GM19035 (cell line): Measurements from ENCODE around the gene INHBB.
"Not testable (repeated sequence)": the region's sequence is repeated elsewhere in the genome, so short reads cannot be mapped to it uniquely, and the experiment has no call there.

Experiments
- ATAC-seq: cut with Tn5 transposase; IDR thresholded peaks from one replicate; pipeline ENCODE4 v1.9.1; 2021; ENCODE audit not compliant: unreplicated experiment

INHBB gene

DNA sequence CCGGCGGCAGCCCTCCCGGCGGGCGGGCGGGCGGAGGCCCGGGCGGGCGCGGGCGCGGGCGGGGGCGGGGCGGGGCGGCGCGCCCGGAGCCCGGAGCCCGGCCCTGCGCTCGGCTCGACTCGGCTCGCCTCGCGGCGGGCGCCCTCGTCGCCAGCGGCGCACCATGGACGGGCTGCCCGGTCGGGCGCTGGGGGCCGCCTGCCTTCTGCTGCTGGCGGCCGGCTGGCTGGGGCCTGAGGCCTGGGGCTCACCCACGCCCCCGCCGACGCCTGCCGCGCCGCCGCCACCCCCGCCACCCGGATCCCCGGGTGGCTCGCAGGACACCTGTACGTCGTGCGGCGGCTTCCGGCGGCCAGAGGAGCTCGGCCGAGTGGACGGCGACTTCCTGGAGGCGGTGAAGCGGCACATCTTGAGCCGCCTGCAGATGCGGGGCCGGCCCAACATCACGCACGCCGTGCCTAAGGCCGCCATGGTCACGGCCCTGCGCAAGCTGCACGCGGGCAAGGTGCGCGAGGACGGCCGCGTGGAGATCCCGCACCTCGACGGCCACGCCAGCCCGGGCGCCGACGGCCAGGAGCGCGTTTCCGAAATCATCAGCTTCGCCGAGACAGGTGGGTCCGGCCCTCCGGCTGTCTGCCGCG lies at the start of gene INHBB:
Gene INHBB (plus strand): TSS at position 111 of the 641 bp plus-strand sequence. CDS start 53 bp downstream, at position 164.
- no peak for ATAC-seq

DNA sequence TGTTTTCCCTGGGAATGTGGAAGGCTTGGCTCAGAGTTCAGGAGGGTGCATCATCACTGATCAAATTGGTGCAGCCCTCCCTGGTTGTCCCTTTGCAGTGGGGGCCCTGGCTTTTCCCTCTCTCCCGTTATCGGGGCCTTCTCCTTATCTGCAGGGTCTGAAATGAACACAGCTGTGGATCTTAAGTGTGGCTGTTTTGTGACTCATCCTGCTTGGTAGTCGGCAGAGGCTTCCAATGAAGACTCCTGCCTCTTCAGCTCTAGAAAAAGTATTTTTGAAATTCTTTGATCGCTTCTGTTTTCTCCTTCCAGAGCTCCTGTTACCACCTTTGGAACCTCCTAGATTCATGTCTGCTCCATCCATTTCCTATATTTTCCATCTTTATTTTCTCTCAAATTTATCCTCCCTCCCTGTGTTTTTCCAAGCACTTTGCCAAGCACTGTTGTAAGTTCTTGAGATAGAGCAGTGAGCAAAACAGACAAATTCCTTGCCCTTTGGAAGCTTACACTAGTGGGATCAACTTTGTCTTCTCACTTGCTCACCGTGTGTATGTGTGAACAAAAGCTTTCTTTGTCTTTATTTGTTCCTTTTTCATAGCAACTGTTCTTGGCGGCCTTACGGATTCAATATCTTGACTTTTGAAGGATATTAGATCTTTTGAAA lies 47.6 kb upstream of the INHBB start:
- no peak for ATAC-seq

DNA sequence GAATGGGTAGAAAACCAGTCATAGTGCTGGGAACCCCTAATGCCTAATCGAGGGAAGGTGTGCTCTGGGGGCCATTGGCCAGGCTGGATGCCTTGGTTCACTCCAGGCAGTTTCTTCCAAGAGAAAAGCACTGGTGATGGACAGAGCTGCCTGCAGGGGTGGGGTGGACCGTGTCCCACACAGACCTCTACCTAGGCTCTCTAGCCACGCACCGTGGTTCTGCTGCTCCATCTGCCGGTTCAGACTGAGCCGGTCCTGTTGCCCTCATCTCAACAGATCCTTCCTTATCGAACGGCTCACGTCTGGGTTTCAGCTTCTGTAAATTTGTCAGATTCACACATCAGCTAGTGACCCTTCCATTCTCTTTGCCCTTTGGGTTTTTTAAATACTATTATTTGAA lies 46.9 kb upstream of the INHBB start:
- ATAC-seq, result no peak

DNA sequence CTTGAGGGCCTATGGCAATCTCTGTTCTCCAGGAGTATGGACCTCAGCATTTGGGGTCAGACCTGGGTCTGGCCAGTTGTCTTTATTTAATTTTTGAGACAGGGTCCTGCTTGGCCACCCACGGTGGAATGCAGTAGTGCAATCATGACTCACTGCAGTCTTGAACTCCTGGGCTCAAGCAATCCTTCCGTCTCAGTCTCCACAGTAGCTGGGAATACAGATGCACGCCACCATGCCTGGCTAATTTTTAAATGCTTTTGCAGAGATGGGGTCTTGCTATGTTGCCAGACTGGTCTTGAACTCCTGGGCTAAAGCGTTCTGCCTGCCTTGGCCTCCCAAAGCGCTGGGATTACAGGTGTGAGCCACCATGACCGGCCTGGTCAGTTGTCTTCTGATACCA lies 46.4 kb upstream of the INHBB start:
- ATAC-seq, result no peak

DNA sequence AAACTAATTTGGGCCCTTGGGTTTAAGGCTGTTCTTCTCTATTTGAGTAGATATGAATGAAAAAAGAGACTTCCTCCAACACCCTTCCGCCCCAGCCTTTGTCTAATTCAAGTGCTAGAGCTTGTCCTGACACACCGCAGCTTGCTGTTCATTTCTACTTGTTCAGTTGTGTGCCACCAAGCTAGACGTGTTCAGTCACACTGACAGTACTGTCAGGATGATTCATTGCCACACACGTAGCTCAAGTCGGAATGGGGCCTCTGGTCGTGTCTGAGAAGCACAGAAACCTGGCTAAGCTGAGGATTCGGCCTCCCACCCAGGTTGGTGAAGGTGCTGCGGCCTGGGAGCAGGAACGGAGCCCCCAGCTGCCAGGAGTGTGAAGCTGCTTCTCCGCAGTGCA lies 45.6 kb upstream of the INHBB start:
- ATAC-seq, result no peak

DNA sequence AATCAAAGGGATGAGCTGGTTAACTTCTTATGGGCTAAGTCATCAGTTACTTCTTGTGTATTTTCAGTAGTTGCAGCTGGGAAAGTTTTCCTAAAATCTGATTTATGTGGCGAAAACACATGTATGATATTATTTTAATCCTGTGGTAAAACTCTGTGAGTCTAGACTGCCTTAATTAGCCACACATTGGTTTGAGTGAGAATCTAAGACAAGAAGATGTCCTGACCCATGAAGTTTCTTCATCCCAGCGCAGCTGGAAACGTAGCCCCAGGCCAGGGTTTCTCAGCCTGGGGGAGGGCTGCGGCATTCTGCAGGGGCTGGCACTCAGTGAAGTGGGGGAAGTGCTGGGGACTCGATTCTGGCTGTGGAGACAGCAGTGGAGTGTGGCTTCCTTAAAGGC lies 44.7 kb upstream of the INHBB start:
- no peak for ATAC-seq

DNA sequence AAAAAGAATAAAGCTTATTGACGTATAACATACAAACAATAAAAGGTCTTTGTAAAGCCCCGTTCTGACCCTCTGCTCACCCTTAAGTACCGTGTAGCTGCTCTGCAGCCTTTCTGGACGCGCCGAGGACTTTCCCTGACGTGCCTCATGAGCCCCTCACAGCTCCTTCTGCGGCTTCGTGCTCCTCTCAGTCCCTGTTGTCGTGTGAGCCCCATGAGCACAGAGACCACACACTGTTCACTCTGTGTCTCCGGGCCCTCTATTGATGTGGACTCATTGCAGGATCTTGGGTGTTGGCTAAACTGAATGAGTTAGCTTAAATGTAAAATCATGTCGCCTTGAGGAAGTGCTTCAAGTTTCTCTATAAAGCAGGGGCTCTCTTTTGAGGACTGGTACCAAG lies 43.6 kb upstream of the INHBB start:
- ATAC-seq, result no peak

DNA sequence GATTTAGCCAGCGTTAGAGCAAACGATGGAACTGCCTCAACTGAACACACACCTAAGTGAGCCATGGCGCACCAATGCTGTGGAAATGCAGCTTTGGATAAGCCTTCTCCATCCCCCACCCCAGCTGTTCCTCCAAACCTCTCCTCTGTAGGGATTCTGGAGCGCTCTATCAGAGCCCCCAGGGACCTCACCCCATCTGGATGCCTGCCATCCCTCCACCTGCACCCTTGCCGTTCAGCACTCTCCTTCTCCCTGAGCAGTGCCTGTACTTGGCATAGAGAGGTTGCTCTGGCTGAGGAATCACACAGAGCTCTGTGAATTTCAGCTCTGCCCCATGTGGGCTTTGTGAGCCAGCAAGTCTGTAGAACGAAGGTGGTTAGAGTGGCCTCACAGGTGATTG lies 42.8 kb upstream of the INHBB start:
- no peak for ATAC-seq

DNA sequence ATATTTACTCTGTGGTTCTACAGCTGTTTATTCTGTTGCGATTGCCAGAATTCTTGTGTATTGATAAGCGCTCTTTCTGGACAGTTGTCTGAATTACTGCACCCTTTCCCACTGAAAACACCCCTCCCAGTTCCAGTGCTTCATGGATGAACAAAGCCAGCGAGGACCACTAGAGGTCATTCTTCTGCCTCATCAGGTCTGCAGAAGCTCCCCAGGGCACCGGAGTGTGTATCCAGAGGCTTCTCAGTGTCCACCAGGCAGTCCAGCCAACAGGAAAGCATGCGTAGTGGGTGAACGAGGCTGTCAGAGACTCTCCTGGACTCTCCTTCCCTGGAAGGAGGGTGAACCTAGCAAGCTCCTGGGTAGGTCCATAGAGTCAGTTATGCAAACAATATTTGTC lies 40.6 kb upstream of the INHBB start:
- ATAC-seq, result no peak

DNA sequence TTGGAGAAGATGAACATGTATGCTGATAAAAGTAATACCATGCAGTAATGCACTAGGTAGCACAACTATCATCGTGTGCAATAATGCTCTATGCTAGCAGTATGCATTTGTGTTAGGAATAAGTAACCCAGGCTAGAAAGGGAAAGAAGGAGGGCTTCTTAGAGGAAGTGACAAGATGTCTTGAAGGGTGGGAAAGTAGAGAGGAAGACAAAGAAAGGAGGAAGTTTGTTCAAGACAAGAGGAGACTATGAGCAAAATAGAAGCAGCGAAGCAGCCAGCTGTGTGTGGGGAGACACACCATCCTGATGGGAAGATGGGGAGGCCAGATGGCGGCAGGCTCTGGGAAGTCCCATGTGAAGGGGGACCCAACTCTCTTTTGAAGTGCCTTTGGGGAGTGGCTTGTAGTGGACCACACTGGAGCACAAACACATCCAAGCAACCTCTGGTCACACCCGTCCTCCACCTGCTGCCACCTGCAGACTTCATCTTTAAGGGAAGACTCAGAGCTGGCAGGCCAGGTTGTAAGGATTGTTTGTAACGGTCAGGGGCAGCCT lies 39.9 kb upstream of the INHBB start:
- ATAC-seq, result no peak

DNA sequence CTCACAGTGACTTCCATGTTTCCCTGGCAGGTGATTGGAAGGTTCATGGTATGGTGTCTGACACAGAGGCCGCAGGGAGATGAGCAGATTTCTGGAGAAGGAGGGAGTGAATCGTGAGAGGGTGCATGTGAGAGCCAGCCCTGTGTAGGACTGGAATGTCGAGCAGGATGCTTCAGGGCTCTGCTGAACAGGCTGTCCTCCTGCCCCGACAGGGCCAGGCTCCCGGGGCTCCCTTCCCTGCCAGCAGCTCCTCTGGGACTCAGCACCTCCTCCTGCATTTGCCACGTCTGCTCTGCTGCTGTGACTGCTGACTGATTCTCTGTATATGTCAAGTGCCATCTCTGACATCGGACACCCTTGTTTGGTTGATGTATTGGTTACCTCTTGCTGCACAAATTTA lies 38.5 kb upstream of the INHBB start:
- no peak for ATAC-seq

DNA sequence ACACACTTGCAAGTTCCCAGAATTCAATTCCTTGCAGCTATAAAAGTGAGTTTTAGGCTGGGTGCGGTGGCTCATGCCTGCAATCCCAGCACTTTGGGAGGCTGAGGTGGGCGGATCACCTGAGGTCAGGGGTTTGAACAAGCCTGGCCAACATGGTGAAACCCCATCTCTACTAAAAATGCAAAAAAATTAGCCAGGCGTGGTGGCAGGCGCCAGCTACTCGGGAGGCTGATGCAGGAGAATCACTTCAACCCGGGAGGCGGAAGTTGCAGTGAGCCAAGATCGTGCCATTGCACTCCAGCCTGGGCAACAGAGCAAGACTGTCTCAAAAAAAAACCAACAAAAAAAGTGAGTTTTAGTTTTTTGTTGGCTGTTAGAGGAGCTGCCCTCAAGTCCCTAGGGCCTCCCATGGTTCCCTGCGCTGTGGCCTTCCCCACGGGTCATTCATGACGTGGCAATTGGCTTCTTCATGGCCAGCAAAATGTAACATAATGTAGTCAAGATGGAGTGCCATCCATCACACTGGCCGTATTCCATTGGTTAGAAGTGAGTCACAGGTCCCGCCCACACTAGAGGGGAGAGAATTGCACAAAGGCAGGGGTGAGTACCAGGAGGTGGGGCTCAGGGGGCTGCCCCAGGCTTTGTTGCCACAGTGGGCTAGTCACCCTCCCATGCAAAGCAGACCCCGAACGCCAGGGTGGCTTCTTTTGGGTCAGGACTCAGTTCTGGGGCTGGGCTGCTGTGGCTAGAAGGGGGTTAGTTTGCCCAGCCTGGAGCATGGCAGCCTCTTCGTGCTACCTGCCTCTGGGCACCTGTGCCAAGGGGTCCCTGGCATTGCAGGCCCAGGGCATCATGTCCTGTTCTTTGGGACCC lies 37.7 kb upstream of the INHBB start:
- no peak for ATAC-seq

DNA sequence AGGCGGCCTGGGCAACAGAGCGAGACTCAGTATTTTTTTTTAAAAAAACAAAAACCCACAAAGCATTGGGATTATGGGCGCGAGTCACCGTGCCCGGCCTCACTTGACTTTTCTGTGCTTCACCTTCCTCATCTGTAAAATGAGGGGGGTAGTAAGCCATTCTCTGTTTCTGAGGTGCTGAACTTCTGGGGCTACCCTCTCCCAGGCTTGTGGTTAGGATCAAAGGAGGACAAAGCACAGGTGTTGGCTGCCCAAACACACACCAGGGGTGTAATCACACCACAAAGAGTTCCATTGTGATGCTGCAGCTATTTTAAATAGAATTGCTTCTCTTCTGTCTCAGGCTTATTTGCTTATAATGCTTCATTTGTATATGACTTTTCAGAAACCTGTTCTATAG lies 35.8 kb upstream of the INHBB start:
- peak; percentile 63 for ATAC-seq

DNA sequence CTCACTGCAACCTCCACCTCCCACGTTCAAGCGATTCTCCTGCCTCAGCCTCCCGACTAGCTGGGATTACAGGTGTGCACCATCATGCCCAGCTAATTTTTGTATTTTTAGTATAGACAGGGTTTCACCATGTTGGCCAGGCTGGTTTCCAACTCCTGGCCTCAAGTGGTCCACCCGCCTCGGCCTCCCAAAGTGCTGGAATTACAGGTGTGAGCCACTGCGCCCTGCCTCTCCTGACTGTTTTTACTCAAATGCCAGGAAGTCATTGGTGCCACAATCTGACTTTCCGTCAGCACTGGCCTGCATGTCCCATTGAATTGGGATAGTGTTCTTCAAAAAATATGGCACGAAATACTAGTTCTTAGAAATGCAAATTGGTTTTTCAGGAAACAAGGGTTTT lies 35.1 kb upstream of the INHBB start:
- not testable (repeated sequence) for ATAC-seq

DNA sequence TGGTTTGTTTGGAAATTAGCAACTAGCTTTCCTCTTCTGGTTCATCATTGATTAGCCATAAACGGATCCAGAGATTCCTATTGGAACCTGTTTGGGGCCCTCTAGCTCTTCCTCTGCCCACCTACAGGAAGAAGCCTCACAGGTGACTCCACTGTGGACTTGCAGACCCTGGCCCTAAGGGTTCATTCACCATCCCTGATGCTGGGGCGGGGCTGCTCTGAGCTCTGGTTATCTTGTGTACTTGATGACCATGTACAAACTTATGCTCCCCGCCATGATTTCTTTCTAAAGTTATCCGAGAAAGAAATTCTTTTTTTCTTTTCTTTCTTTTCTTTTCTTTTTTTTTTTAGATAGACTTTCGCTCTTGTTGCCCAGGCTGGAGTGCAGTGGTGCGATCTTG lies 33.9 kb upstream of the INHBB start:
- no peak for ATAC-seq

DNA sequence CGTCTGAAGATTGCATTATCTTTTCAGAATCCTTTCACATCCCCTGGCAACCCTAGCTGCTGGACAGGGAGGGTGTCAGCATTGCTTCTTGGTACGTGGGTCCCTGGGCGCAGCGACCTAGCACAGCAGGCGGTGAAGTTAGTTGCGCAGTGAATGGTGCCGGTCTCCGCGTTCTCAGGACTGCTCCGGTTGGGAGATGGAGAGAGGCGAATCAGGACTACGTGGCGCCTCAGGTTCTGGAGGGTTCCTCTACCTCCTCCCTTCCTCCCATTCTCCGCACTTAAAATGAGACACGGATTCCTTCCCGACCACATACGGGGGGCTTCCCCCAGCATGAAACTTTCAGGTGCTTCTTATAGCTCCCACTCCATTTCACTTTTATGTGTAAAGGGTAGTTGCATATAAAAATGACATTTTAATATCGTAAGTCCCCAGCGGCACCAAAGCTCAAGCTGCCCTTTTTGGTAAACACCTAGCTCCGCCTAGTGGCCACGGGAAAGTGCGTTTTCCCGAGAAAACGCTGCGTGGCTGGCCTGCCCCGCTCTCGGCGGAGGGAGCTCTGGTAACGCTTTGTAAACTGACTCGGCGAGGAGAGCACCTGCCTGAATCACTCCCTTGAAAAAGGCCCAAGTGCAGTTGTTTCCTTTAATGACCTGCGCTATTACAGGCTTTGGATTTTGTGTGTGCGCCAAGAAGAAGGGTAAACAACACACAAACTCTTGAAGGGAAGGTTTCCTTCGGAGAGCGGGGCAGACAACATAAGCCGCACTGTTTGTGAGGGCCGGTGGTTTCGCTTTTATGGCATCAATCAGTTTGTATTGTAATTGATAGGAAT lies 32.9 kb upstream of the INHBB start:
- peak; percentile 47 for ATAC-seq

DNA sequence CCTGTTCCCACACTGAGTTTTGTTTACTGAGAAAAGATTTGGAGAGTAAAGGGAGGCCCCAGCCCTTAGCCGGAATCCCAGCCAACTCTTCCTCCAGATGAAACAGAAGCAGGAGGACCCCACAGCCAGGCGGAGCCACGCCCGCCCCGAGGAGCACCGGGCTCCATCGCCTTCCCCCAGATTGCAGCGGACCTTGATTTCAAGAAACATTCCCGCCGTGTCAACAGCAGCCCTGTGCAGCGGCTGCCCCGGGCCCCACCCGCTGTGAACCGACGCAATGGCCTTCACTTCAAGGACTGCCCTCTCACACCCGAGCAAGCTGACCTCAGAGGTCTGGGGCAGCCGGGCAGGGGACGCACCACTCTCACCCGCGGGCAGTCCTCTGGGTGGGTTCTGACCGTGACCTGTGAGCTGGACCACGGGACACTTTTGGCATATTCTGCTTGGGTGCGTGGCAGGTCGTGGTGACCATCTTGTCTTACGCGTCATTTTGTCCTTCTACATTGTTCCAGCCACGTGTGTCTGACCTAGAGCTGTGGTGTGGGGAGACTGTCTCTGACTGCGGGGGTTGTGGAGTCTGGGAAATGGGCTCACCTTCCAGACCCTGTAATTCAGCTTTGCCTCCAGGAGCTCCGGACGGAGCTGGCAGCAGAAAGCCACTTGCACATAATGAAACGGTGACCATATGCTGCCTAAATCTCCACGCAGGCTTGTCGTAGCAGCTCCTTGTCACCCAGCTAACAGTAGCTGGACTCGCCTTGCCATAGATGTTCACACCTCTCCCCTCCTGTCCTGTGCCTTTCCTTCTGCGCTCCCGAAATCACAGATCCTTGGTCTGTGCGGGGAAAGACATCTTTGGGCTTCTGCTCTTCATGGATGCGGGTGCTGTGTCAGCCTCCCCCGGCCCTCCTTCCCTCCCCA lies 32.0 kb upstream of the INHBB start:
- ATAC-seq, result no peak

DNA sequence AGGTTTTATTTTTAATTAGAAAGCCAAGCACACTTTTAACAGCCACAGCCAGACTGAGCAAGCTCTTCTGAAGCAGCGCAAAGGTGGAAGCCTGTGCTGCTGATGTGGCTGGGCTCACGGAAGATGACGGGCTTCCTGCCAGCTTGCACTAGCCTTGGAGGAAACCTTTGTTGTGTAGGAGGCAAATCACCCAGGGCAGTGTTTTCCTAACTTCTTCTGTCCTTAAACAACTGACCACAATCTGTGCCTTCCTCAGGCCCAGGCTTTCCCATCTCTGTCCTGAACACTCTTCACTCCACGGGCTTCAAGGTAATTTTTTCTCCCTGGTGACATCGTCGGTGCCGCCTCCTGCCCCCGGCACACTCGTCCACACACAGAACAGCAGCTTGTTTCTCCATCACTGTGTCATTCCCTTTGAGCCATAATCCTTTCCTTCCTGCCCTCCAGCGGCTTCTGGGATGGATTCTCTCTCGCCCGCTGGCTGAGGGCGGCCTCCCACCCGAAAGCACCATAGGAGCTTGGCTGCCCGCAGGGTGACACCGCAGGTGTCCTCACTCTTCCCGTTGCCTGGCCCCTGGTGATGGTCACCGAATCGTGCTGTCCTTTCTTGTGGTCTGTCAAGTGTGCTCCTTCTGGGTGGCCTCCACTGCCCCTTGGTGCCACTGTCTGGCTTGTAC lies 31.1 kb upstream of the INHBB start:
- no peak for ATAC-seq

DNA sequence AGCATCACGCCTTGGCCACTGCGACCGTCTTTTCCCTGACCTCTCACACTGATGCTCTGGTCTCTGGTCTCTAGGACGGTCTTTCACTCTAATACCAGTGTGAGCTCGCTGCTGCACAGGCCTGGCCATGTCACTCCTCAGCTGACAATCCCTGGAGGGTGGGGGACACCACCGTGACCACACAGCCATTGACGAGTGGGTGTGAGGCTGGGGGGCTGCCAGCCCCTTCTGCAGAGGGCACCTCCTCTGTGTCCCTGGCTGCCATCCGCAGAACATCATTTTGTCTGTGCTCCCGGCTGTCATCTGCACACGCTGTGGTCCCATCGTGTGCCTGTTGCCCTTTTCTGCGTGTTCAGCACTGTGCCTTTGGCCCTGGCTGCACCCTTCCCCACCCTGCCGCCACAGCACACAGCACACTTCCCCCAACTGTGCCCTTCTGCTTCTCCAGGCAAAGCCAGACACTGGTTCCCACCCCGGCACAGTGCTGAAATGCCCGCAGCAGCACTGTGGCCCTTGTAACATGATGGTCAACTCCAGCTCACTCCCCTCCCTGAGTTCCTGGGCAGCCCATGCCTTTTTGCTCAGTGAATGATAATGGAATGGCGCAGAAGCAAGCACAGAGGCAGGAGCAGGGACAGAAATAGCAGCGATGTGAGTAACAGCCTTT lies 30.4 kb upstream of the INHBB start:
- no peak for ATAC-seq
